CD4-positive, alpha-beta T cell (primary cell): ENCODE results near the gene ANKRD13D. TPM values are rescaled to one million over a fixed set of nuclear protein-coding genes. Genes with fewer than 3 reads are reported as not detected.

Experiments
- ATAC-seq: fragments of 200-7000 bp; cut with Tn5 transposase; one replicate; pipeline ENCODE4 v1.10.0; 2022; ENCODE audit warnings: mild to moderate bottlenecking; ENCODE audit not compliant: poor library complexity
- CTCF ChIA-PET: fragments of 350-600 bp; sonication (Branson Sonifier 250); formaldehyde crosslinking; loops from one replicate; lab custom pipeline; 2021; ENCODE audit warnings: antibody characterized with exemption, inconsistent platforms; lab: Charles Lee
- POLR2A ChIA-PET: fragments of 350-600 bp; sonication (Branson Sonifier 250); formaldehyde crosslinking; loops from one replicate; lab custom pipeline; 2021; ENCODE audit warnings: antibody characterized with exemption, inconsistent platforms; lab: Charles Lee
- DNase-seq, 14 experiments: peaks; one replicate each; pipeline ENCODE4 v3.0.0-alpha.2; 2013 to 2020; ENCODE audit warnings: mixed read lengths in 2 of 14
- H3K27ac ChIP-seq, 2 donors: one replicate each; pipeline versions ENCODE4 v1.5.1 to v1.7.0; 2013; ENCODE audit warnings: low read length in 2 of 2, low read depth in 1 of 2, mild to moderate bottlenecking in 1 of 2
- H3K27me3 ChIP-seq, 2 experiments: 1 replicate in 1 of 2; 2 replicates in 1 of 2; pipeline versions ENCODE4 v1.6.1 to v1.7.0; 2013; ENCODE audit warnings: low read length in 2 of 2, control low read depth in 1 of 2, mild to moderate bottlenecking in 1 of 2, moderate library complexity in 1 of 2; ENCODE audit not compliant: insufficient read depth in 2 of 2, control insufficient read depth in 1 of 2
- H3K36me3 ChIP-seq: one replicate; pipeline ENCODE4 v1.6.1; 2013; ENCODE audit warnings: low read length, control low read depth; ENCODE audit not compliant: insufficient read depth
- H3K4me1 ChIP-seq: one replicate; pipeline ENCODE4 v1.6.1; 2013; ENCODE audit warnings: low read length, control low read depth; ENCODE audit not compliant: insufficient read depth
- H3K4me3 ChIP-seq: one replicate; pipeline ENCODE4 v1.5.1; 2013; ENCODE audit warnings: mild to moderate bottlenecking, low read length, moderate library complexity
- H3K9me3 ChIP-seq, 2 experiments: 1 replicate in 1 of 2; 2 replicates in 1 of 2; pipeline versions ENCODE4 v1.6.1 to v1.7.0; 2013; ENCODE audit warnings: low read length in 2 of 2, mild to moderate bottlenecking in 2 of 2, control low read depth in 1 of 2, moderate library complexity in 1 of 2; ENCODE audit not compliant: control insufficient read depth in 1 of 2, insufficient read depth in 1 of 2
- H3K27ac Mint-ChIP-seq: one replicate; pipeline ENCODE4 v1.8.0; 2020; ENCODE audit warnings: mixed read lengths
- H3K27me3 Mint-ChIP-seq: one replicate; pipeline ENCODE4 v1.8.0; 2021; ENCODE audit warnings: mixed read lengths
- H3K36me3 Mint-ChIP-seq: one replicate; pipeline ENCODE4 v1.8.0; 2021; ENCODE audit warnings: low read depth, mixed read lengths
- H3K4me1 Mint-ChIP-seq: one replicate; pipeline ENCODE4 v1.8.0; 2021; ENCODE audit warnings: low read depth, mixed read lengths
- H3K4me3 Mint-ChIP-seq: one replicate; pipeline ENCODE4 v1.8.0; 2020; ENCODE audit warnings: mild to moderate bottlenecking, mixed read lengths
- H3K9me3 Mint-ChIP-seq: one replicate; pipeline ENCODE4 v1.8.0; 2020; ENCODE audit warnings: mixed read lengths
- CTCF ChIP-seq: fragments of 200-600 bp; IDR thresholded peaks from one replicate; pipeline ENCODE4 v1.8.0; 2022; ENCODE audit warnings: antibody characterized with exemption, mild to moderate bottlenecking
- intact Hi-C, 2 experiments: fragments of 100-400 bp; cut with DNase I in 1 of 2; cut with micrococcal nuclease in 1 of 2; formaldehyde crosslinking; loops; one replicate each; pipeline versions ENCODE4 v1.15.1 to v1.9.0; 2023 to 2025; cut with DNase I, micrococcal nuclease
- total RNA-seq, 174 experiments: library from RNA in 2 of 174; stranded (reverse) in 2 of 174; gene quantifications; one replicate each; pipeline ENCODE4 v1.2.3 and lab custom pipeline; 2021 to 2026

ANKRD13D gene
- total RNA-seq, 2 experiments from 2014 or later, result 160 to 161 TPM

GRCh38 chr11:67320011-67320410 lies 30.9 kb downstream of the ANKRD13D start:
- no peak for ATAC-seq
- no peaks in the 10 kb centered on the region for H3K36me3 ChIP-seq
- no peak overlapping the region for H3K27ac Mint-ChIP-seq

GRCh38 chr11:67320691-67321090 lies 31.6 kb downstream of the ANKRD13D start:
- ATAC-seq, result no peak
- Mint-ChIP-seq H3K27me3 (no peaks in the 10 kb centered on the region), H3K36me3 (peaks cover 6% of the 10 kb centered on the region), H3K4me3 (no peak overlapping the region), H3K9me3 (no peaks in the 10 kb centered on the region), H3K4me1 (peaks cover 27% of the 10 kb centered on the region), H3K27ac (no peak overlapping the region)
- CTCF ChIA-PET, result interaction anchor here (5.4 kb wide), 1 partner anchor 32 kb away, joined by 20 read pairs; the partner anchor contains the start of gene POLD4
- no peak for TF ChIP-seq CTCF
- no peak for DNase-seq
- POLR2A ChIA-PET, result interaction anchor here (0.6 to 1.4 kb wide), 4 partner anchors 27 to 32 kb away, joined by 3 to 4 read pairs (median 3); partner anchors contain the start of gene ANKRD13D
- Histone ChIP-seq H3K4me1 (peaks cover 19% of the 10 kb centered on the region), H3K27me3 (no peaks in the 10 kb centered on the region), H3K4me3 (no peak overlapping the region), H3K9me3 (no peaks in the 10 kb centered on the region), H3K27ac (no peak overlapping the region), H3K36me3 (no peaks in the 10 kb centered on the region)
- intact Hi-C loops, result no loop called here

More at GRCh38 chr11:67320011-67320410, 30.9 kb downstream of the ANKRD13D start:
- peaks cover 34% of the 10 kb centered on the region for H3K4me1 Mint-ChIP-seq
- H3K9me3 Mint-ChIP-seq, result no peaks in the 10 kb centered on the region
- H3K9me3 ChIP-seq, result no peaks in the 10 kb centered on the region
- H3K4me3 Mint-ChIP-seq, result peak overlapping the region; percentile 0
- ChIA-PET POLR2A (interaction anchor here (0.7 to 1.4 kb wide), 3 partner anchors 27 to 66 kb away, joined by 3 read pairs; partner anchors contain the start of gene ANKRD13D), CTCF (interaction anchor here (0.8 to 5.4 kb wide), 3 partner anchors 26 to 58 kb away, joined by 3 to 21 read pairs (median 20); partner anchors contain the start of gene POLD4)
- H3K4me3 ChIP-seq, result no peak overlapping the region
- H3K36me3 Mint-ChIP-seq, result peaks cover 6% of the 10 kb centered on the region
- no peaks in the 10 kb centered on the region for H3K27me3 ChIP-seq
- intact Hi-C loops, result no loop called here
- no peaks in the 10 kb centered on the region for H3K27me3 Mint-ChIP-seq
- no peak for TF ChIP-seq CTCF
- peaks cover 19% of the 10 kb centered on the region for H3K4me1 ChIP-seq
- no peak overlapping the region for H3K27ac ChIP-seq
- DNase-seq, result no peak

- TF ChIP-seq CTCF, result no peak
- Histone ChIP-seq H3K27ac (no peak overlapping the region), H3K4me1 (peaks cover 16% of the 10 kb centered on the region), H3K9me3 (no peaks in the 10 kb centered on the region), H3K27me3 (no peaks in the 10 kb centered on the region), H3K4me3 (no peak overlapping the region), H3K36me3 (no peaks in the 10 kb centered on the region)
- DNase-seq (no peak), ATAC-seq (no peak)
- no peaks in the 10 kb centered on the region for H3K27me3 Mint-ChIP-seq
- no peak overlapping the region for H3K27ac Mint-ChIP-seq
- no peaks in the 10 kb centered on the region for H3K9me3 Mint-ChIP-seq
- ChIA-PET CTCF (interaction anchor here (5.4 kb wide), 1 partner anchor 31 kb away, joined by 20 read pairs; the partner anchor contains the start of gene POLD4), POLR2A (interaction anchor here (0.8 to 1.2 kb wide), 2 partner anchors 31 to 51 kb away, joined by 3 to 4 read pairs; no protein-coding TSS in a partner anchor)
- no peak overlapping the region for H3K4me3 Mint-ChIP-seq
- intact Hi-C loops, result no loop called here
- peaks cover 26% of the 10 kb centered on the region for H3K4me1 Mint-ChIP-seq
- peaks cover 6% of the 10 kb centered on the region for H3K36me3 Mint-ChIP-seq
Measured at GRCh38 chr11:67321313-67321871, 32.3 kb downstream of the ANKRD13D start.
